ENCODE results near the gene CELSR1. TPM values are rescaled to one million over a fixed set of nuclear protein-coding genes. Genes with fewer than 3 reads are reported as not detected.

Gene CELSR1
- total RNA-seq, 1 donor from 2014 or later = 151 TPM

- no peak for DNase-seq (ENCODE audit: low read depth)
Measured at GRCh38 chr22:46380069-46380468, 157.4 kb downstream of the CELSR1 start.

GRCh38 chr22:46379066-46379930 lies 158.1 kb downstream of the CELSR1 start:
- DNase-seq (ENCODE audit: low read depth) = peak; percentile 93

GRCh38 chr22:46378426-46379065 lies 158.9 kb downstream of the CELSR1 start:
- no peak for DNase-seq (ENCODE audit: low read depth)

- peak; percentile 88 for DNase-seq (ENCODE audit: low read depth)
Measured at GRCh38 chr22:46377525-46378425, 159.6 kb downstream of the CELSR1 start.

GRCh38 chr22:46376908-46377524 lies 160.4 kb downstream of the CELSR1 start:
- DNase-seq (ENCODE audit: low read depth) = peak; percentile 26

GRCh38 chr22:46376111-46376510 lies 161.3 kb downstream of the CELSR1 start:
- DNase-seq (ENCODE audit: low read depth) = peak; percentile 22

GRCh38 chr22:46374663-46375474 lies 162.6 kb downstream of the CELSR1 start:
- peak; percentile 28 for DNase-seq (ENCODE audit: low read depth)

GRCh38 chr22:46373921-46374662 lies 163.3 kb downstream of the CELSR1 start:
- DNase-seq (ENCODE audit: low read depth) = peak; percentile 66

- no peak for DNase-seq (ENCODE audit: low read depth)
Measured at GRCh38 chr22:46373159-46373558, 164.3 kb downstream of the CELSR1 start.

GRCh38 chr22:46372686-46373085 lies 164.7 kb downstream of the CELSR1 start:
- DNase-seq (ENCODE audit: low read depth) = no peak

- no peak for DNase-seq (ENCODE audit: low read depth)
Measured at GRCh38 chr22:46371623-46372226, 165.7 kb downstream of the CELSR1 start.

GRCh38 chr22:46370584-46371291 lies 166.7 kb downstream of the CELSR1 start:
- no peak for DNase-seq (ENCODE audit: low read depth)

- no peak for DNase-seq (ENCODE audit: low read depth)
Measured at GRCh38 chr22:46369716-46370583, 167.5 kb downstream of the CELSR1 start.

- DNase-seq (ENCODE audit: low read depth) = no peak
Measured at GRCh38 chr22:46368871-46369715, 168.3 kb downstream of the CELSR1 start.

- DNase-seq (ENCODE audit: low read depth) = no peak
Measured at GRCh38 chr22:46368422-46368821, 169.0 kb downstream of the CELSR1 start.

GRCh38 chr22:46367707-46368191 lies 169.7 kb downstream of the CELSR1 start:
- no peak for DNase-seq (ENCODE audit: low read depth)

Measured in renal cortical epithelial cell (primary cell).